B cell (primary cell): Measurements from ENCODE around the gene CFAP210. TPM values are rescaled to one million over a fixed set of nuclear protein-coding genes. Genes with fewer than 3 reads are reported as not detected.

ENCODE experiments used
- ATAC-seq: fragments of 200-7000 bp; cut with Tn5 transposase; one replicate; pipeline ENCODE4 v1.10.0; 2021; ENCODE audit warnings: low read depth, mild to moderate bottlenecking, moderate number of reproducible peaks, moderate library complexity
- CTCF ChIA-PET: fragments of 350-600 bp; sonication (Branson Sonifier 250); formaldehyde crosslinking; loops from one replicate; lab custom pipeline; 2021; ENCODE audit warnings: antibody characterized with exemption, inconsistent platforms; lab: Charles Lee
- POLR2A ChIA-PET: fragments of 350-600 bp; sonication (Branson Sonifier 250); formaldehyde crosslinking; loops from one replicate; lab custom pipeline; 2021; ENCODE audit warnings: antibody characterized with exemption; lab: Charles Lee
- DNase-seq: peaks from one replicate; pipeline ENCODE4 v3.0.0; 2013
- H2AFZ ChIP-seq: 2 replicates; pipeline ENCODE4 v1.6.1; 2012; ENCODE audit warnings: mild to moderate bottlenecking, low read depth, low read length; ENCODE audit not compliant: insufficient read depth, poor library complexity, severe bottlenecking
- H3K27ac ChIP-seq, 2 donors: 1 replicate in 1 of 2; 2 replicates in 1 of 2; pipeline ENCODE4 v1.5.1; 2012 to 2013; ENCODE audit warnings: low read length in 2 of 2, mild to moderate bottlenecking in 2 of 2, moderate library complexity in 1 of 2
- H3K27me3 ChIP-seq, 4 experiments: fragments of 200-600 bp in 1 of 4; sonication (generic) in 1 of 4; replicated peaks in 1 of 4; 1 replicate in 2 of 4; 2 replicates in 2 of 4; pipeline versions ENCODE4 v1.6.1 to v1.7.0; 2013 to 2016; ENCODE audit warnings: low read length in 3 of 4, mild to moderate bottlenecking in 2 of 4, mixed read lengths in 1 of 4, moderate library complexity in 1 of 4; ENCODE audit not compliant: insufficient read depth in 4 of 4, control insufficient read depth in 3 of 4; ENCODE audit errors: control extremely low read depth in 1 of 4
- H3K36me3 ChIP-seq, 2 experiments: replicated peaks in 1 of 2; 1 replicate in 1 of 2; 2 replicates in 1 of 2; pipeline versions ENCODE4 v1.6.1 to v1.7.1; 2013; ENCODE audit warnings: low read length in 1 of 2; ENCODE audit not compliant: insufficient read depth in 2 of 2, control insufficient read depth in 1 of 2; ENCODE audit errors: control extremely low read depth in 1 of 2, extremely low read depth in 1 of 2
- H3K4me1 ChIP-seq, 2 donors: fragments of 200-600 bp in 1 of 2; sonication (generic) in 1 of 2; 1 replicate in 1 of 2; 2 replicates in 1 of 2; pipeline versions ENCODE4 v1.5.1 to v1.6.1; 2013 to 2017; ENCODE audit warnings: low read length in 2 of 2; ENCODE audit not compliant: control insufficient read depth in 2 of 2, insufficient read depth in 2 of 2
- H3K4me2 ChIP-seq: replicated peaks from 2 replicates; pipeline ENCODE3; 2012; ENCODE audit warnings: mild to moderate bottlenecking, low read depth, low read length; ENCODE audit not compliant: poor library complexity, severe bottlenecking
- H3K4me3 ChIP-seq, 5 experiments: fragments of 200-600 bp in 1 of 5; sonication (generic) in 1 of 5; 1 replicate in 3 of 5; 2 replicates in 2 of 5; pipeline versions ENCODE4 v1.5.1 to v1.7.0; 2011 to 2016; ENCODE audit warnings: low read length in 4 of 5, mild to moderate bottlenecking in 4 of 5, low read depth in 2 of 5, control low read depth in 1 of 5, moderate library complexity in 1 of 5; ENCODE audit not compliant: insufficient read depth in 1 of 5; ENCODE audit errors: control extremely low read depth in 1 of 5, extremely low read depth in 1 of 5
- H3K79me2 ChIP-seq: fragments of 200-600 bp; sonication (generic); one replicate; pipeline ENCODE4 v1.6.0; 2016; ENCODE audit warnings: low read length; ENCODE audit not compliant: control insufficient read depth, insufficient read depth
- H3K9ac ChIP-seq: fragments of 200-600 bp; sonication (generic); 2 replicates; pipeline ENCODE4 v1.6.1; 2017; ENCODE audit warnings: mild to moderate bottlenecking, low read length, moderate library complexity
- H3K9me3 ChIP-seq, 3 donors: one replicate each; pipeline versions ENCODE4 v1.6.1 to v1.7.1; 2013; ENCODE audit warnings: low read length in 2 of 3; ENCODE audit not compliant: control insufficient read depth in 2 of 3, insufficient read depth in 1 of 3; ENCODE audit errors: control extremely low read depth in 1 of 3
- H4K20me1 ChIP-seq: 2 replicates; pipeline ENCODE4 v1.6.0; 2012; ENCODE audit warnings: mild to moderate bottlenecking, low read length; ENCODE audit not compliant: insufficient read depth, control insufficient read depth, poor library complexity, severe bottlenecking
- H3K27ac Mint-ChIP-seq: one replicate; pipeline ENCODE4 v1.8.0; 2021; ENCODE audit warnings: mixed read lengths
- H3K27me3 Mint-ChIP-seq: one replicate; pipeline ENCODE4 v1.8.0; 2021; ENCODE audit warnings: mixed read lengths
- H3K4me1 Mint-ChIP-seq: one replicate; pipeline ENCODE4 v1.8.0; 2021; ENCODE audit warnings: mixed read lengths
- H3K4me3 Mint-ChIP-seq: one replicate; pipeline ENCODE4 v1.8.0; 2021; ENCODE audit warnings: mixed read lengths
- H3K9me3 Mint-ChIP-seq: one replicate; pipeline ENCODE4 v1.8.0; 2022; ENCODE audit warnings: mixed read lengths; ENCODE audit not compliant: insufficient read depth
- CTCF ChIP-seq: fragments of 200-600 bp; IDR thresholded peaks from one replicate; pipeline ENCODE4 v1.8.0; 2022; ENCODE audit warnings: antibody characterized with exemption, mild to moderate bottlenecking
- EZH2 ChIP-seq: IDR thresholded peaks from 2 replicates; pipeline ENCODE4 v1.6.1; 2012; ENCODE audit warnings: borderline replicate concordance, low read depth, mild to moderate bottlenecking, moderate library complexity, low read length; ENCODE audit not compliant: insufficient read depth, poor library complexity, severe bottlenecking
- WGBS: methylation state at CpG from one replicate; pipeline ENCODE4 v1.1.5; 2013; ENCODE audit warnings: missing lambda C conversion rate; ENCODE audit not compliant: insufficient coverage; 5-methylcytosine and 5-hydroxymethylcytosine counted together
- intact Hi-C: fragments of 100-400 bp; cut with micrococcal nuclease; formaldehyde crosslinking; loops from one replicate; pipeline ENCODE4 v1.10.0; 2022
- polyA plus RNA-seq: library from polyadenylated mRNA; depleted of rRNA; stranded (reverse); fragments of >200 nt; gene quantifications from 2 replicates; pipeline ENCODE4 v1.2.3, GENCODE V29; 2012
- total RNA-seq, 2 donors: library from RNA; stranded (reverse); fragments of 120-200 nt in 1 of 2; gene quantifications; 1 replicate in 1 of 2; 2 replicates in 1 of 2; pipeline versions ENCODE4 v1.2.3 to v1.2.4, GENCODE V29; 2013 to 2022

The CFAP210 gene
- total and polyA plus RNA-seq, 2 donors (not counting 1 experiment from before 2014, with no cell fraction given): not detected

DNA sequence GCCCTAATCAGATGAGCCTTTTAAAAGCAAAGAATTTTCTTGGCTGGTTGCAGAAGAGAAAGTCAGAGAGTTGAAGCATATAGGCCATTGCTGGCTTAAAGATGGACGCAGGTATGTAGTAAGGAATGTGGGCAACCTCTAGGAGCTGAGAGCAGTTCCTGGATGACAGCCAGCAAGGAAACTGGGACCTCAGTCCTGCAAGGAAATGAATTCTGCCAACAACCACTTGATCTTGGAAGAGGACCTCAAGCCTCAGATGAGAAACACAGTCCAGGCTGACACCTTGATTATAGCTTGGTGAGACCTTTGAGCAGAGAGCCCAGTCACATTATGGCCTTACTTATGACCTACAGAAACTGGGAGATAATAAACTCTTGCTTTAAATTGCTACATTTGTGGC, 15.8 kb upstream of the CFAP210 start:
- no peak for DNase-seq
- Mint-ChIP-seq H3K27ac (no peak overlapping the region), H3K27me3 (no peaks in the 10 kb centered on the region), H3K9me3 (peaks cover 7% of the 10 kb centered on the region), H3K4me3 (no peak overlapping the region), H3K4me1 (no peaks in the 10 kb centered on the region)
- Histone ChIP-seq H3K4me2 (no peak overlapping the region), H3K27ac (no peak overlapping the region), H3K9me3 (peaks cover 0 to 22% (median 9%) of the 10 kb centered on the region in 3 donors), H3K4me1 (no peaks in the 10 kb centered on the region), H3K9ac (no peak overlapping the region), H3K79me2 (no peaks in the 10 kb centered on the region), H2AFZ (no peak overlapping the region), H3K36me3 (no peaks in the 10 kb centered on the region), H3K4me3 (no peak overlapping the region), H3K27me3 (no peaks in the 10 kb centered on the region), H4K20me1 (no peaks in the 10 kb centered on the region)
- intact Hi-C loops: no loop called here
- ChIA-PET POLR2A (no interaction called here), CTCF (no interaction called here)
- 93% methylated on average over 1 of the region's 1 CpG for WGBS
- TF ChIP-seq EZH2: no peak
- TF ChIP-seq CTCF: no peak
- ATAC-seq: no peak

GRCh38 chr2:169709331-169709730, 15.1 kb upstream of the CFAP210 start:
- no peak for DNase-seq
- H3K4me3 ChIP-seq: no peak overlapping the region
- no peak overlapping the region for H3K4me3 Mint-ChIP-seq
- CTCF ChIA-PET: no interaction called here
- POLR2A ChIA-PET: no interaction called here
- H3K27me3 Mint-ChIP-seq: no peaks in the 10 kb centered on the region
- no peak overlapping the region for H3K27ac Mint-ChIP-seq
- peaks cover 7% of the 10 kb centered on the region for H3K9me3 Mint-ChIP-seq
- H3K9me3 ChIP-seq: peaks cover 0 to 22% (median 9%) of the 10 kb centered on the region in 3 donors
- TF ChIP-seq EZH2 (no peak), CTCF (no peak)
- no peaks in the 10 kb centered on the region for H3K4me1 Mint-ChIP-seq
- H3K36me3 ChIP-seq: no peaks in the 10 kb centered on the region
- H4K20me1 ChIP-seq: no peaks in the 10 kb centered on the region
- no peak overlapping the region for H2AFZ ChIP-seq
- intact Hi-C loops: no loop called here
- no peak overlapping the region for H3K4me2 ChIP-seq
- H3K27ac ChIP-seq: no peak overlapping the region
- no peaks in the 10 kb centered on the region for H3K79me2 ChIP-seq
- no peak overlapping the region for H3K9ac ChIP-seq
- H3K4me1 ChIP-seq: no peaks in the 10 kb centered on the region
- no peak for ATAC-seq
- no peaks in the 10 kb centered on the region for H3K27me3 ChIP-seq
- WGBS: no CpG with 5 or more reads among the region's 1 CpG
